IMR-90 (cell line): ENCODE results near the gene CLK3. TPM values are rescaled to one million over a fixed set of nuclear protein-coding genes. Genes with fewer than 3 reads are reported as not detected.
"Not testable (repeated sequence)": the region's sequence is repeated elsewhere in the genome, so short reads cannot be mapped to it uniquely, and the experiment has no call there.

Experiments
- ATAC-seq: fragments of 200-7000 bp; cut with Tn5 transposase; 2 replicates; pipeline ENCODE4 v1.9.1; 2020; ENCODE audit warnings: low read depth, mild to moderate bottlenecking, moderate library complexity
- BruUV-seq: library from RNA; stranded (reverse); fragments of 400-500 nt; replicated peaks from 2 replicates; lab custom pipeline; 2021; lab: Mats Ljungman, UMichigan
- CTCF ChIA-PET: fragments of 300-600 bp; formaldehyde crosslinking; extraction: SDS; loops from one replicate; lab custom pipeline; 2021; ENCODE audit warnings: antibody characterized with exemption; lab: Yijun Ruan, JAX
- POLR2A ChIA-PET: fragments of 300-600 bp; sonication (Branson Sonifier 250); formaldehyde crosslinking; loops from one replicate; lab custom pipeline; 2022; ENCODE audit warnings: antibody characterized with exemption; ENCODE audit not compliant: unreplicated experiment; lab: Charles Lee
- DNase-seq: peaks from one replicate; pipeline ENCODE4 v3.0.0; 2013
- H2AFZ ChIP-seq: replicated peaks from 2 replicates; pipeline ENCODE3; 2013; ENCODE audit warnings: low read length, mild to moderate bottlenecking; ENCODE audit not compliant: poor library complexity
- H2AK5ac ChIP-seq: 2 replicates; pipeline ENCODE4 v1.6.1; 2013; ENCODE audit warnings: low read depth, low read length, inconsistent platforms
- H2AK9ac ChIP-seq: replicated peaks from 2 replicates; pipeline ENCODE3; 2013; ENCODE audit warnings: mild to moderate bottlenecking, low read depth, low read length, moderate library complexity; ENCODE audit not compliant: poor library complexity
- H2BK120ac ChIP-seq: 2 replicates; pipeline ENCODE4 v1.6.1; 2013; ENCODE audit warnings: low read depth, low read length, inconsistent platforms
- H2BK15ac ChIP-seq: 3 replicates; pipeline ENCODE4 v1.6.1; 2013; ENCODE audit warnings: low read depth, low read length, inconsistent platforms
- H2BK20ac ChIP-seq: 2 replicates; pipeline ENCODE4 v1.6.1; 2013; ENCODE audit warnings: low read depth, mild to moderate bottlenecking, inconsistent platforms, low read length, moderate library complexity
- H2BK5ac ChIP-seq: 2 replicates; pipeline ENCODE4 v1.6.1; 2013; ENCODE audit warnings: mild to moderate bottlenecking, low read depth, low read length, inconsistent platforms; ENCODE audit not compliant: poor library complexity, severe bottlenecking
- H3K14ac ChIP-seq: replicated peaks from 2 replicates; pipeline ENCODE4 v1.6.1; 2013; ENCODE audit warnings: low read depth, low read length, inconsistent platforms
- H3K18ac ChIP-seq: 2 replicates; pipeline ENCODE4 v1.6.1; 2013; ENCODE audit warnings: low read depth, low read length, control low read depth
- H3K23ac ChIP-seq: 2 replicates; pipeline ENCODE4 v1.6.1; 2013; ENCODE audit warnings: low read depth, low read length, inconsistent platforms
- H3K27ac ChIP-seq: 2 replicates; pipeline ENCODE4 v1.5.1; 2013; ENCODE audit warnings: mild to moderate bottlenecking, control low read depth, low read length; ENCODE audit not compliant: insufficient read depth
- H3K27me3 ChIP-seq: 2 replicates; pipeline ENCODE4 v1.6.1; 2013; ENCODE audit warnings: low read length; ENCODE audit not compliant: control insufficient read depth, insufficient read depth
- H3K36me3 ChIP-seq: 2 replicates; pipeline ENCODE4 v1.6.1; 2013; ENCODE audit warnings: low read length, mixed read lengths; ENCODE audit not compliant: control insufficient read depth, insufficient read depth
- H3K4ac ChIP-seq: 2 replicates; pipeline ENCODE4 v1.6.1; 2013; ENCODE audit warnings: low read depth, low read length, inconsistent platforms
- H3K4me1 ChIP-seq: 2 replicates; pipeline ENCODE4 v1.6.1; 2013; ENCODE audit warnings: low read length, mixed read lengths; ENCODE audit not compliant: control insufficient read depth, insufficient read depth
- H3K4me2 ChIP-seq: 2 replicates; pipeline ENCODE4 v1.6.1; 2013; ENCODE audit warnings: low read depth, mild to moderate bottlenecking, control low read depth, low read length, moderate library complexity
- H3K4me3 ChIP-seq: 2 replicates; pipeline ENCODE4 v1.5.1; 2013; ENCODE audit warnings: low read depth, mild to moderate bottlenecking, control low read depth, low read length, moderate library complexity; ENCODE audit not compliant: insufficient read depth
- H3K56ac ChIP-seq: 2 replicates; pipeline ENCODE4 v1.6.1; 2013; ENCODE audit warnings: low read length, inconsistent platforms; ENCODE audit not compliant: insufficient read depth; ENCODE audit errors: extremely low read depth
- H3K79me1 ChIP-seq, 2 experiments: 2 replicates each; pipeline ENCODE4 v1.6.1; 2013; ENCODE audit warnings: low read length in 2 of 2, inconsistent platforms in 1 of 2, low read depth in 1 of 2
- H3K9ac ChIP-seq: 2 replicates; pipeline ENCODE4 v1.6.1; 2013; ENCODE audit warnings: low read depth, low read length, control low read depth
- H3K9me1 ChIP-seq: 2 replicates; pipeline ENCODE4 v1.6.1; 2013; ENCODE audit warnings: low read length, inconsistent platforms; ENCODE audit not compliant: insufficient read depth
- H3K9me3 ChIP-seq: 2 replicates; pipeline ENCODE4 v1.6.1; 2013; ENCODE audit warnings: low read length; ENCODE audit not compliant: control insufficient read depth, insufficient read depth
- H4K20me1 ChIP-seq: 2 replicates; pipeline ENCODE4 v1.6.1; 2013; ENCODE audit warnings: low read length, inconsistent platforms; ENCODE audit not compliant: insufficient read depth
- H4K5ac ChIP-seq: 2 replicates; pipeline ENCODE4 v1.6.1; 2013; ENCODE audit warnings: mild to moderate bottlenecking, low read depth, low read length, control low read depth
- H4K8ac ChIP-seq, 2 experiments: 2 replicates each; pipeline ENCODE4 v1.6.1; 2013; ENCODE audit warnings: low read depth in 2 of 2, low read length in 2 of 2, control low read depth in 1 of 2, inconsistent platforms in 1 of 2
- H4K91ac ChIP-seq: 2 replicates; pipeline ENCODE4 v1.6.1; 2013; ENCODE audit warnings: low read depth, low read length, inconsistent platforms; ENCODE audit not compliant: insufficient read depth
- WGBS, 2 experiments: methylation state at CpG; one replicate each; pipeline versions ENCODE4 v1.1.5 to v1.1.7; 2013; ENCODE audit warnings: missing lambda C conversion rate in 2 of 2; ENCODE audit not compliant: insufficient read length in 1 of 2; ENCODE audit errors: extremely low coverage in 2 of 2; 5-methylcytosine and 5-hydroxymethylcytosine counted together
- dilution Hi-C: fragments of 300-500 bp; cut with HindIII; formaldehyde crosslinking; loops from one replicate; pipeline ENCODE4 v1.14.3; 2018; ENCODE audit warnings: low sequenced_read_pairs; ENCODE audit not compliant: unreplicated experiment
- in situ Hi-C: fragments of 300-500 bp; cut with MboI; formaldehyde crosslinking; loops from 3 replicates; pipeline ENCODE4 v1.14.3; 2019; ENCODE audit warnings: low sequenced_read_pairs, inconsistent platforms, mixed read lengths
- intact Hi-C: fragments of 100-400 bp; cut with micrococcal nuclease; formaldehyde crosslinking; loops from 2 replicates; pipeline ENCODE4 v1.10.0; 2022
- polyA plus RNA-seq, 3 experiments: library from polyadenylated mRNA; depleted of rRNA; stranded (reverse); fragments of >200 nt; gene quantifications; 2 replicates each; pipeline ENCODE4 v1.2.3, GENCODE V29; 2012; ENCODE audit warnings: low replicate concordance in 1 of 3
- total RNA-seq: library from RNA; depleted of rRNA; stranded (reverse); fragments of >200 nt; gene quantifications from 2 replicates; pipeline ENCODE4 v1.2.3, GENCODE V29; 2012

CLK3 gene
- total and polyA plus RNA-seq, 2 of the 4 experiments (the other 2 are of a cell fraction): 84.7 to 117 TPM

GRCh38 chr15:74596736-74597135, 18.9 kb upstream of the CLK3 start:
- POLR2A ChIA-PET, intact Hi-C loops, H2BK15ac ChIP-seq, H3K4ac ChIP-seq, dilution Hi-C loops, H2AFZ ChIP-seq, H3K9me1 ChIP-seq, H2BK20ac ChIP-seq, H4K5ac ChIP-seq, H3K4me1 ChIP-seq, H2AK5ac ChIP-seq, H3K4me3 ChIP-seq, H4K20me1 ChIP-seq, H3K9me3 ChIP-seq, H2AK9ac ChIP-seq, in situ Hi-C loops, H4K91ac ChIP-seq, H2BK5ac ChIP-seq, H3K9ac ChIP-seq, H3K14ac ChIP-seq, H3K27me3 ChIP-seq, H4K8ac ChIP-seq, H3K23ac ChIP-seq, CTCF ChIA-PET, H3K56ac ChIP-seq, H2BK120ac ChIP-seq, H3K18ac ChIP-seq, DNase-seq, H3K27ac ChIP-seq, H3K4me2 ChIP-seq, BruUV-seq, ATAC-seq: not testable (repeated sequence)
- no CpG with 5 or more reads among the region's 11 CpGs for WGBS, 2 experiments
- Histone ChIP-seq H3K36me3 (peaks cover 18% of the 10 kb centered on the region), H3K79me1 (peaks cover 15 to 16% of the 10 kb centered on the region in 2 experiments; a peak in 3 of 4 replicates)

- DNase-seq, dilution Hi-C loops, H3K4me2 ChIP-seq, H3K4me3 ChIP-seq, H3K18ac ChIP-seq, H3K9ac ChIP-seq, H2BK20ac ChIP-seq, intact Hi-C loops, H3K27ac ChIP-seq, H2AK5ac ChIP-seq, H4K8ac ChIP-seq, H3K56ac ChIP-seq, H2AK9ac ChIP-seq, H4K20me1 ChIP-seq, H3K23ac ChIP-seq, in situ Hi-C loops, H3K4me1 ChIP-seq, H3K9me3 ChIP-seq, H2BK120ac ChIP-seq, ATAC-seq, H3K27me3 ChIP-seq, H4K5ac ChIP-seq, H2BK15ac ChIP-seq, H3K14ac ChIP-seq, POLR2A ChIA-PET, H2AFZ ChIP-seq, BruUV-seq, H2BK5ac ChIP-seq, CTCF ChIA-PET, H3K9me1 ChIP-seq, H3K4ac ChIP-seq, H4K91ac ChIP-seq: not testable (repeated sequence)
- Histone ChIP-seq H3K36me3 (peaks cover 13% of the 10 kb centered on the region), H3K79me1 (peaks cover 15 to 16% of the 10 kb centered on the region in 2 experiments; a peak in 3 of 4 replicates)
- WGBS, 2 experiments: no CpG with 5 or more reads among the region's 16 CpGs
These were observed 18.4 kb upstream of the CLK3 start for GRCh38 chr15:74597146-74597705.
